Activated T-helper 1 cell treated with anti-CD3 and anti-CD28 coated beads, Interleukin-12 subunit alpha, Interleukin-12 subunit beta, Interleukin-2, Interleukin-4 antibody, amounts not matched to agents 30 ng/mL and 10 ng/mL and 1 ng/mL, durations not matched to agents 14 hours and 24 hours and 36 hours (primary cell): Measurements from ENCODE around the gene MRI1. TPM values are rescaled to one million over a fixed set of nuclear protein-coding genes. Genes with fewer than 3 reads are reported as not detected.
"Not testable (repeated sequence)": the region's sequence is repeated elsewhere in the genome, so short reads cannot be mapped to it uniquely, and the experiment has no call there.

Experiments
- DNase-seq: peaks from one replicate; pipeline ENCODE4 v3.0.0; 2021; ENCODE audit warnings: low spot score
- H3K27ac Mint-ChIP-seq: one replicate; pipeline ENCODE4 v1.8.0; 2021; ENCODE audit warnings: mild to moderate bottlenecking, mixed read lengths
- H3K27me3 Mint-ChIP-seq: one replicate; pipeline ENCODE4 v1.8.0; 2022; ENCODE audit warnings: mild to moderate bottlenecking, moderate library complexity, mixed read lengths; ENCODE audit not compliant: insufficient read depth
- H3K36me3 Mint-ChIP-seq: one replicate; pipeline ENCODE4 v1.8.0; 2021; ENCODE audit warnings: low read depth, mixed read lengths
- H3K4me1 Mint-ChIP-seq: one replicate; pipeline ENCODE4 v1.8.0; 2021; ENCODE audit warnings: low read depth, mixed read lengths
- H3K4me3 Mint-ChIP-seq: one replicate; pipeline ENCODE4 v1.8.0; 2021; ENCODE audit warnings: mild to moderate bottlenecking, moderate library complexity, mixed read lengths
- H3K9me3 Mint-ChIP-seq: one replicate; pipeline ENCODE4 v1.8.0; 2021; ENCODE audit warnings: mixed read lengths
- intact Hi-C: fragments of 100-400 bp; cut with micrococcal nuclease; formaldehyde crosslinking; loops from one replicate; pipeline ENCODE4 v1.15.1; 2024
- total RNA-seq: library from RNA; stranded (reverse); gene quantifications from 2 replicates; pipeline ENCODE4 v1.2.3, GENCODE V29; 2022

Gene MRI1
- total RNA-seq, 1 donor from 2014 or later = 46.5 TPM

DNA sequence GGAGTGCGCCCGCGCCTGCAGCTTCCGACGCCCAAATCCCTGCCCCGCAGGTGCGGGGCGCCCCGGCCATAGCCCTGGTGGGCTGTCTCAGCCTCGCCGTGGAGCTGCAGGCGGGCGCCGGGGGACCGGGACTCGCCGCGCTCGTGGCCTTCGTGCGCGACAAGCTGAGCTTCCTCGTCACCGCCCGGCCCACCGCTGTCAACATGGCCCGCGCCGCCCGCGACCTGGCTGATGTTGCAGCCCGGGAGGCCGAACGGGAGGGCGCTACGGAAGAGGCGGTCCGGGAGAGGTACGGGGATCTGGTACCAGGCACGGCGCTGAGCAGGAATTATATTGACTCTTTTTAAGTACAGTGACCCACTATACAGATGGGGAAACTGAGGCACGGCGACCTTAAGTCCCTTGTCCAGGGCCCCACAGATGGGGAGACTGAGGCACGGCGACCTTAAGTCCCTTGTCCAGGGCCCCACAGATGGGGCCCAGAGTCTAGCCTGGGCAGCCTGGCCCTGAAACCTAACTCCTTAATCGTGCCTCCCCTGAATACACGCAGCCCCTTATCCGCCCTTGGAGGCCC lies 586 bp downstream of the MRI1 start:
- H3K27me3 Mint-ChIP-seq = no peaks in the 10 kb centered on the region
- intact Hi-C loops = loop anchor here (1.0 kb wide), 1 partner anchor 18 kb away; a partner anchor contains a TSS

DNA sequence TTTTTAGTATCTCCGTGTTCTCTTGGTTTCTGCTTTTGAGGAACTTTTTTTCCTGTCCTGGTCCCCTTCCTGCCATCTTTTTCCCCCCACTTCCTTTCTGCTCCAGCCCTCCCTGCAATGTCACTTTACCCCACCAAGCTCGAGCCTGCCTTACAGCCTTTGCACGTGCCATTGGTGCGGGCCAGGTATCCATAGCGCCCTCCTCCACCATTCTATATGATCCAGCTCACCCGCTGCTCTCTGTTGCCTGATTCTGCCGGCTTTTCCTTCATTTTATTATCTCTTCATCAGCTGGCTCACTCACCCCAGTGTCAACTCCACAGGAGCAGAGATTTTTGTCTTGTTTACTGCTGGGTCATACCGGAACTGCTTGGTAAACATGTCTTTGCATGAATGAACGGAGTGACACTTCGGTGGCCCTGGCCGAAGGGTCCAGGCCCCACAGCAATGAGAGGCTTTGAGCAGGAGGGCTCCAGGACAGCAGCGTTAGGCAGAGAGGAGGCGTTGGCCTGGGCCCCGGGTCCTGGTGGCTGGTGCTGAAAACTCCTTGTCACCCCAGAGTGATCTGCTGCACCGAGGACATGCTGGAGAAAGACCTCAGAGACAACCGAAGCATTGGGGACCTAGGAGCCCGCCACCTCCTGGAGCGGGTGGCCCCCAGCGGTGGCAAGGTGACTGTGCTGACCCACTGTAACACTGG lies 1.2 kb downstream of the MRI1 start:
- H3K4me3 Mint-ChIP-seq = peak overlapping the region; percentile 88
- H3K4me1 Mint-ChIP-seq = peaks cover 13% of the 10 kb centered on the region
- intact Hi-C loops = loop anchor here (1.0 kb wide), 1 partner anchor 18 kb away; a partner anchor contains a TSS
- H3K36me3 Mint-ChIP-seq = peaks cover 17% of the 10 kb centered on the region
- DNase-seq = no peak
- no peaks in the 10 kb centered on the region for H3K9me3 Mint-ChIP-seq
- H3K27ac Mint-ChIP-seq = peak overlapping the region; percentile 82
- H3K27me3 Mint-ChIP-seq = no peaks in the 10 kb centered on the region

More for the DNA sequence above, 586 bp downstream of the MRI1 start:
- Mint-ChIP-seq H3K4me3 (peak overlapping the region; percentile 88), H3K36me3 (peaks cover 14% of the 10 kb centered on the region), H3K4me1 (peaks cover 13% of the 10 kb centered on the region), H3K27ac (peak overlapping the region; percentile 82), H3K9me3 (no peaks in the 10 kb centered on the region)
- DNase-seq = peak; percentile 28

DNA sequence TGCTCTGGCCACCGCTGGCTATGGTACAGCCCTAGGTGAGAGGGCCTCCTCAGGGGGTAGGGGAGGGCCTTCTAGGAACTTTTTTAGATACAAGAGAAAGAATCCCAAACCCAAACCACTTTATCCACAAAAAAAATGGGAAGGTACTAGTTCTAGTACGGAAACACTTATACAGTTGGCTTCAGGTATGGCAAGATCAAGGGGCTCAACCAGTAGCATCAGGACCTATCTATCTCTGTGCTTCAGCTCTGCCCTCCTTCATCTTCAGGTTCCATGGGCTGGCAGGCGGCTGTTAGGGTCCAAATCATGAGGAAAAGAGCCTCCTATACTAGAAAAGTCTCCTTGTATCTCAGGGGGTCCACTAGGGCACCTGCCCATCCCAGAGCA lies 1.8 kb downstream of the MRI1 start:
- H3K27me3 Mint-ChIP-seq = no peaks in the 10 kb centered on the region
- peak overlapping the region; percentile 88 for H3K4me3 Mint-ChIP-seq
- H3K9me3 Mint-ChIP-seq = no peaks in the 10 kb centered on the region
- intact Hi-C loops = no loop called here
- DNase-seq = no peak
- H3K27ac Mint-ChIP-seq = no peak overlapping the region
- H3K36me3 Mint-ChIP-seq = peaks cover 17% of the 10 kb centered on the region
- peaks cover 13% of the 10 kb centered on the region for H3K4me1 Mint-ChIP-seq

DNA sequence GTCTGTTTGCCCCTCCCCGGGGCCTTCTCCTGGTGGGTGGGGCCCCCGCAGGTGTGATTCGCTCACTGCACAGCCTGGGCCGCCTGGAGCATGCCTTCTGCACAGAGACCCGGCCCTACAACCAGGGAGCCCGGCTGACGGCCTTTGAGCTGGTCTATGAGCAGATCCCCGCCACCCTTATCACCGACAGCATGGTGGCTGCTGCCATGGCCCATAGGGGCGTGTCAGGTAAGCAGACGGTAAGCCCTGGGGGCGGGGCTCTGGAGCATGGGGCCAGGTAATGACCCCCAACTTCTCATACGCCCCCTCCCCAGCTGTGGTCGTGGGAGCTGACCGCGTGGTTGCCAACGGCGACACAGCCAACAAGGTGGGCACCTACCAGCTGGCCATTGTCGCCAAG lies 4.2 kb downstream of the MRI1 start:
- no peak overlapping the region for H3K4me3 Mint-ChIP-seq
- no peaks in the 10 kb centered on the region for H3K27me3 Mint-ChIP-seq
- H3K36me3 Mint-ChIP-seq = peaks cover 13% of the 10 kb centered on the region
- H3K9me3 Mint-ChIP-seq = no peaks in the 10 kb centered on the region
- DNase-seq = no peak
- H3K4me1 Mint-ChIP-seq = peaks cover 13% of the 10 kb centered on the region
- intact Hi-C loops = no loop called here
- no peak overlapping the region for H3K27ac Mint-ChIP-seq

DNA sequence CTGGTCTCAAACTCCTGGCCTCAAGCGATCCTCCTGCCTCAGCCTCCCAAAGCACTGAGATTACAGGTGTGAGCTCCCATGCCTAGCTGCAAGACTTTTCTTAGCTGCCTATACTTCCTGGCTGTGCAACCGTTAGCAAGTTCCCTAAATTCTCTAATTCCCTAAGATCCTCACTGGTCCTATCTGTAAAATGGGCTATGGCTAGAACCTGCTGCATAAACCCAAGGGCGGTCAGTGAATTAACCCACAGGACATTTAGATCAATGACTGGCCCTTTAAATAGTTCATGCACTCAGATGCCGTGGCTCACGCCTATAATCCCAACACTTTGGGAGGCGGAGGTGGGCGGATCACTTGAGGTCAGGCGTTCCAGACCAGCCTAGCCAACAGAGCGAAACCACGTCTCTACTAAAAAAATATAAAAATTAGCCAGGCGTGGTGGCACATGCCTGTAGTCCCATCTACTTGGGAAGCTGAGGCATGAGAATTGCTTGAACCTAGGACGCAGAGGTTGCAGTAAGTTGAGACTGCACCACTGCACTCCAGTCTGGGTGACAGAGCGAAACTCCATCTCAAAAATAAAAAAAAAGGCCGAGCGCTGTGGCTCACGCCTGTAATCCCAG lies 5.8 kb downstream of the MRI1 start:
- no peaks in the 10 kb centered on the region for H3K9me3 Mint-ChIP-seq
- H3K27ac Mint-ChIP-seq = no peak overlapping the region
- H3K27me3 Mint-ChIP-seq = no peaks in the 10 kb centered on the region
- no peak overlapping the region for H3K4me3 Mint-ChIP-seq
- DNase-seq = no peak
- intact Hi-C loops = loop anchor here (5.0 to 10.0 kb wide), 2 partner anchors 312 to 345 kb away; partner anchors contain the start of gene PRKACA
- peaks cover 14% of the 10 kb centered on the region for H3K4me1 Mint-ChIP-seq
- peaks cover 15% of the 10 kb centered on the region for H3K36me3 Mint-ChIP-seq

DNA sequence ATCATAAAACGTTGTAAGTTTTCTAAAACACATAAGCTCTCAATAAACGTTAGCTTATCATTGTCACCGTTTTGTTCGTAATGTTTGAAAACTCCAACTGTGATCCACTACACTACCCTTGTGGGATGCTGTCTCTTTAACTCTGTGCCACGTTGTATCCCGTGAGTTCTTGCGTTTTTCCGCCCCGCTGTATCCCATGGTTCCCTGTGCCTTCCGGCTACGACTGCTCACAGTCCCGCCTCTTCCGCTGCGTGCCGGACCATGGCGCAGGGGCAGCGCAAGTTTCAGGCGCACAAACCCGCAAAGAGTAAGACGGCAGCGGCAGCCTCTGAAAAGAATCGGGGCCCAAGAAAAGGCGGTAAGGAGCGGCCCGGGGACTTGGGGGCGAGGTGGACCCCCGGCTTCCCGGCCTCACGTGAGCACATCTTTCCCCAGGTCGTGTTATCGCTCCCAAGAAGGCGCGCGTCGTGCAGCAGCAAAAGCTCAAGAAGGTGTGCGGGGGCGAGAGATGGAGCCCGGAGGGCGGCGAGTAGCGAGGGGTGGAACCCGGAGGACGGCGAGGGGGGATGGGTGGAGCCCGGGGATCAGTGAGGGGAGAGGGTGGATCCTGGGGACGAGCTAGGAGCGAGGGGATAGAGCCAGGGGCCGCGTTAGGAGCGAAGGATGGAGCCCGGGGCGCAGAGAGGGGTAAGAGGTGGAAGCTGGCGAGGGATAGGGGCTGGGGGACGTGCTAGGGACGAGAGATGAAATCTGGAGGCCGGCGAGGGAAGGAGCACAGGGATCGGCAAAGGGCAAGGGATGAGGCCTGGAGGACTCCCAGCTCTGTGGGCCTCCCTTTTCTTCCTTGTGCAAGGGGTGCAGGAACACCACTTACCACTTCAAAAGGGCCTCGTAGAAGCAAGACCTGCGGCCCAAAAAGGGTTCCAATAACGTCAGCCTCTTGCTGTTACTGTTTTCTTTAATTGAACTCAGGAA lies 10.2 kb downstream of the MRI1 start, which contains the start of gene C19orf53:
Gene C19orf53 (plus strand): TSS at position 240 of the 975 bp plus-strand sequence. CDS start 22 bp downstream, at position 262.
- peak within 1 kb of the TSS; percentile 99 for H3K27ac Mint-ChIP-seq
- peaks cover 36% of the 10 kb centered on the region for H3K36me3 Mint-ChIP-seq
- intact Hi-C loops = loop anchor here (1.0 to 10.0 kb wide), 7 partner anchors 21 to 340 kb away; partner anchors contain the start of genes PRKACA and ZSWIM4
- no peaks in the 10 kb centered on the region for H3K27me3 Mint-ChIP-seq
- H3K4me1 Mint-ChIP-seq = peaks cover 25% of the 10 kb centered on the region
- H3K4me3 Mint-ChIP-seq = peak within 1 kb of the TSS; percentile 100
- no peaks in the 10 kb centered on the region for H3K9me3 Mint-ChIP-seq
- peak; percentile 87 for DNase-seq

DNA sequence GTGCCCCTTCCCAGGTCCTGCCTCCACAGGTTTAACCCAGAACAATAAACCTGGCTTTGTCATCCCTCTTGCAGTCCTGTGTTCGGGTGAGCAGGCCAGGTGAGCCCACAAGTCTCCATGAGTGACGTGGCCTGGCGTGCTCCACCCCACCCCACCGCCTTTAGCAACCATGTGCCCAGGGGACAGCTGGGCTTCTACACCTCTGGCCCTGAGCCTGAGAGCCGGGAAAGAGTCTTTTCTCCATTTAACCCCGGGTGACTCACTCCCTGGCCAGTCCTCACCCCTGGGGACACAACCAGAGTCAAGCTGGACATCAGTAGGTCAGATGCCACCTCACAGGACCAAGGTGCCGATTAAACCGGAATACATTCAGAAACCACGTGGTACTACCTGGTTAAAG lies 14.1 kb downstream of the MRI1 start:
- DNase-seq = no peak
- Mint-ChIP-seq H3K27me3 (no peaks in the 10 kb centered on the region), H3K4me1 (peaks cover 32% of the 10 kb centered on the region), H3K36me3 (peaks cover 31% of the 10 kb centered on the region), H3K27ac (no peak overlapping the region), H3K4me3 (no peak overlapping the region), H3K9me3 (no peaks in the 10 kb centered on the region)
- intact Hi-C loops = loop anchor here (10.0 kb wide), 1 partner anchor 336 kb away; the partner anchor contains the start of gene PRKACA

DNA sequence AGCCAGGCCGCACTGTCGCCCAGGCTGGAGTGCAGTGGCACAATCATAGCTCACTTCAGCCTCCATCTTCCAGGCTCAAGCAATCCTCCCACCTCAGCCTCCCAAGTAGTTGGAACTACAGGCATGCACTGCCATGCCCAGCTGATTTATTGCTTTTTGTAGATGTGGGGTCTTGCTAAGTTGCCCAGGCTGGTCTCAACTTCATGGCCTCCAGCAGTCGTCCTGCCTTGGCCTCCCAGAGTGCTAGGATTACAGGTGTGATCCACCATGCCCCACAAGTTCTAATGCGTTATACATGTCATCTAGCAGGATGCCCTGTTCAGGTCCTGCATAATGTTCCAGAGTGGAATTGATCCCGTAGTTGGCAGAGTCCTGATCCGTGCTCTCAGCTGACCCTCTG lies 14.5 kb downstream of the MRI1 start:
- H3K27ac Mint-ChIP-seq = no peak overlapping the region
- intact Hi-C loops = loop anchor here (10.0 kb wide), 1 partner anchor 336 kb away; the partner anchor contains the start of gene PRKACA
- H3K27me3 Mint-ChIP-seq = no peaks in the 10 kb centered on the region
- H3K4me1 Mint-ChIP-seq = peaks cover 31% of the 10 kb centered on the region
- no peak overlapping the region for H3K4me3 Mint-ChIP-seq
- H3K9me3 Mint-ChIP-seq = no peaks in the 10 kb centered on the region
- no peak for DNase-seq
- H3K36me3 Mint-ChIP-seq = peaks cover 31% of the 10 kb centered on the region

DNA sequence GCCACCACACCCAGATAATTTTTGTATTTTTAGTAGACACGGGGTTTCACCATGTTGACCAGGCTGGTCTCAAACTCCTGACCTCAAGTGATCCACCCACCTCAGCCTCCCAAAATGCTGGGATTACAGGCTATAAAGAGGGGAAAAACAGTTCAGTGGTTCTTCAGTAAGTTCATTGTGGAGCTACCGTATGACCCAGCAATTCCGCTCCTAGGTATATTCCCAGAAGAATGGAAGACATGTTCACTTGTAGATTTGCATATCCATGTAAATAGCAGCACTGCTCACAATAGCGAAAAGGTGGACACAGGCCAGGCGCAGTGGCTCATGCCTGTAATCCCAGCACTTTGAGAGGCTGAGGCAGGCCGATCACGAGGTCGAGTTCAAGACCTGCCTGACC lies 15.5 kb downstream of the MRI1 start:
- H3K9me3 Mint-ChIP-seq, H3K4me3 Mint-ChIP-seq, DNase-seq, H3K27ac Mint-ChIP-seq, H3K27me3 Mint-ChIP-seq: not testable (repeated sequence)
- H3K4me1 Mint-ChIP-seq = peaks cover 27% of the 10 kb centered on the region
- peaks cover 25% of the 10 kb centered on the region for H3K36me3 Mint-ChIP-seq
- intact Hi-C loops = loop anchor here (10.0 kb wide), 1 partner anchor 335 kb away; the partner anchor contains the start of gene PRKACA

DNA sequence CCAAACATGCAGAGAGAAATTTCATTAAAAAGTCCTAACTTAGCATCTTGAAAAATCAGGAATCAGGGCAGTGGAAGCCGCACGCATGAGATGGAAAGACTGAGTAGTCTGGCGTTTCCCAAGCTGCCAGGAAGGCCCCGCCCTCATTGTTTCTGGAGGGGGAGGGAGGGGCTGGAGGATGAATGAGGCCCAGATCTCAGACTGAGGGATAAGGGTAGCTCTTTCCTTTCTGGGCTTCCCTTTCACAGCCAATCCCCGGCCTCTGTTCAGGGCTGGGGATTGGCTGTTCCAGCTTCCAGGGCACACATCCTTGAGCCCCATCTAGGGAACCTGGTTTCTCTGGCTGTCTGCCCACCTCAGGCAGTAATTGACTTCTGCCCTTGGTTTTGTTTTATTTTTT lies 17.2 kb downstream of the MRI1 start:
- no peak for DNase-seq
- Mint-ChIP-seq H3K4me1 (peaks cover 20% of the 10 kb centered on the region), H3K27ac (no peak overlapping the region), H3K27me3 (no peaks in the 10 kb centered on the region), H3K4me3 (no peak overlapping the region), H3K36me3 (peaks cover 20% of the 10 kb centered on the region), H3K9me3 (no peaks in the 10 kb centered on the region)
- intact Hi-C loops = no loop called here

DNA sequence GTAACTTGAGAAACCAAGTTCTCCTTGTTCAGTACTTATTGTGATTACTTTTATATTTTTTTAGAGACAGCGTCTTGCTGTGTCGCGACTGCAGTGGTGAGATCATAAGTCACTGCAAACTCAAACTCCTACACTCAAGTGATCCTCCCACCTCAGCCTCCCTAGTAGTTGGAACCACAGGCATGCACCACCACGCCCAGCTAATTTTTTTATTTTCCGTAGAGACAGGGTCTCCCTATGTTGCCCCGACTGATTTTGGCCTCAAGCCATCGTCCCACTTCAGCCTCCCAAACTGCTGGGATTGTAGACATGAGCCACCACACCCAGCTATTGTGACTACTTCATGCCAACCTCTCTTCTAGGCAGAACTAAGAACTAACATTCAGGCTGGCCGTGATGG lies 18.2 kb downstream of the MRI1 start:
- peaks cover 15% of the 10 kb centered on the region for H3K36me3 Mint-ChIP-seq
- DNase-seq = no peak
- H3K27ac Mint-ChIP-seq = no peak overlapping the region
- peaks cover 18% of the 10 kb centered on the region for H3K4me1 Mint-ChIP-seq
- no peaks in the 10 kb centered on the region for H3K27me3 Mint-ChIP-seq
- no peak overlapping the region for H3K4me3 Mint-ChIP-seq
- no peaks in the 10 kb centered on the region for H3K9me3 Mint-ChIP-seq
- intact Hi-C loops = no loop called here
